Peyer's patch (tissue), 4 donors: Measurements from ENCODE around the gene COL26A1.

Source experiments
- CTCF ChIP-seq, 6 experiments: fragments of 450-650 bp in 4 of 6; fragments of 200-600 bp in 2 of 6; sonication (generic) in 1 of 6; IDR thresholded peaks; one replicate each; pipeline ENCODE4 v1.5.1; 2017 to 2019; ENCODE audit warnings: antibody characterized with exemption in 6 of 6, mild to moderate bottlenecking in 3 of 6, moderate library complexity in 1 of 6
- POLR2A ChIP-seq, 2 donors: fragments of 450-650 bp; IDR thresholded peaks; one replicate each; pipeline ENCODE4 v1.5.1; 2017; ENCODE audit warnings: antibody characterized with exemption in 2 of 2, mild to moderate bottlenecking in 2 of 2, moderate library complexity in 2 of 2

GRCh38 chr7:101581891-101582290 lies 219.2 kb downstream of the COL26A1 start:
- TF ChIP-seq CTCF (IDR thresholded peaks at IDR 0.05) (no peak), POLR2A (IDR thresholded peaks at IDR 0.05) (no peak)
